GM23338 (cell line): ENCODE measurements around the gene MACF1. TPM values are rescaled to one million over a fixed set of nuclear protein-coding genes. Genes with fewer than 3 reads are reported as not detected.

Experiments
- ATAC-seq: fragments of 200-7000 bp; cut with Tn5 transposase; 3 replicates; pipeline ENCODE4 v1.9.1; 2020
- DNase-seq: peaks from one replicate; pipeline ENCODE4 v3.0.0-alpha.2; 2015; ENCODE audit warnings: low spot score
- H2AFZ ChIP-seq: fragments of 200-600 bp; sonication (generic); 2 replicates; pipeline ENCODE4 v1.8.0; 2016; ENCODE audit warnings: antibody characterized with exemption, mild to moderate bottlenecking, moderate library complexity
- H3F3A ChIP-seq: fragments of 200-600 bp; sonication (generic); replicated peaks from 2 replicates; pipeline ENCODE4 v1.8.0; 2017; ENCODE audit warnings: antibody characterized with exemption, mixed run types, low read depth
- H3K27ac ChIP-seq: fragments of 200-600 bp; sonication (generic); 2 replicates; pipeline ENCODE4 v1.6.1; 2016; ENCODE audit warnings: low read depth
- H3K27me3 ChIP-seq: fragments of 200-600 bp; sonication (generic); 2 replicates; pipeline ENCODE4 v1.8.0; 2016; ENCODE audit warnings: mild to moderate bottlenecking, mixed run types, moderate library complexity; ENCODE audit not compliant: insufficient read depth
- H3K36me3 ChIP-seq: fragments of 200-600 bp; sonication (generic); 2 replicates; pipeline ENCODE4 v1.8.0; 2016; ENCODE audit warnings: mild to moderate bottlenecking; ENCODE audit not compliant: insufficient read depth
- H3K4me1 ChIP-seq: fragments of 200-600 bp; sonication (generic); 2 replicates; pipeline ENCODE4 v1.8.0; 2016; ENCODE audit warnings: mild to moderate bottlenecking, moderate library complexity; ENCODE audit not compliant: insufficient read depth
- H3K4me2 ChIP-seq: fragments of 200-600 bp; sonication (generic); 2 replicates; pipeline ENCODE4 v1.7.1; 2017; ENCODE audit warnings: mixed run types
- H3K4me3 ChIP-seq: fragments of 200-600 bp; sonication (generic); 2 replicates; pipeline ENCODE4 v1.6.1; 2016; ENCODE audit warnings: mixed run types
- H3K79me2 ChIP-seq: fragments of 200-600 bp; sonication (generic); replicated peaks from 2 replicates; pipeline ENCODE4 v1.8.0; 2017; ENCODE audit warnings: mild to moderate bottlenecking; ENCODE audit not compliant: insufficient read depth
- H3K9me2 ChIP-seq: fragments of 200-600 bp; sonication (generic); 2 replicates; pipeline ENCODE4 v1.8.0; 2017; ENCODE audit not compliant: insufficient read depth
- H4K20me1 ChIP-seq: fragments of 200-600 bp; sonication (generic); replicated peaks from 2 replicates; pipeline ENCODE4 v1.8.0; 2017; ENCODE audit warnings: mild to moderate bottlenecking; ENCODE audit not compliant: insufficient read depth
- H3K27ac Mint-ChIP-seq: 2 replicates; pipeline ENCODE4 v1.8.0; 2020; ENCODE audit warnings: inconsistent platforms, mild to moderate bottlenecking, moderate library complexity, mixed read lengths
- H3K27me3 Mint-ChIP-seq: 3 replicates; pipeline ENCODE4 v1.8.0; 2022; ENCODE audit warnings: low read depth, mild to moderate bottlenecking, moderate library complexity, mixed read lengths, inconsistent platforms; ENCODE audit not compliant: insufficient read depth, poor library complexity
- H3K36me3 Mint-ChIP-seq: 3 replicates; pipeline ENCODE4 v1.8.0; 2021; ENCODE audit warnings: low read depth, mild to moderate bottlenecking, inconsistent platforms, moderate library complexity, mixed read lengths
- H3K4me1 Mint-ChIP-seq: 3 replicates; pipeline ENCODE4 v1.8.0; 2020; ENCODE audit warnings: mild to moderate bottlenecking, inconsistent platforms, mixed read lengths
- H3K4me3 Mint-ChIP-seq: 3 replicates; pipeline ENCODE4 v1.8.0; 2021; ENCODE audit warnings: moderate library complexity, mild to moderate bottlenecking, inconsistent platforms, mixed read lengths
- H3K9me3 Mint-ChIP-seq: 3 replicates; pipeline ENCODE4 v1.8.0; 2020; ENCODE audit warnings: moderate library complexity, mild to moderate bottlenecking, inconsistent platforms, mixed read lengths
- CREB1 ChIP-seq: fragments of 250-450 bp; sonication (Bioruptor Pico); IDR thresholded peaks from 2 replicates; pipeline ENCODE4 v1.5.0; 2020; ENCODE audit warnings: low read depth, mild to moderate bottlenecking, moderate library complexity
- EZH2 ChIP-seq: fragments of 200-600 bp; sonication (generic); IDR thresholded peaks from one replicate; pipeline ENCODE4 v1.8.0; 2017; ENCODE audit warnings: antibody characterized with exemption, mild to moderate bottlenecking, low read depth; ENCODE audit not compliant: unreplicated experiment
- EZH2phosphoT487 ChIP-seq: fragments of 200-600 bp; sonication (generic); IDR thresholded peaks from one replicate; pipeline ENCODE4 v1.8.1; 2018; ENCODE audit warnings: antibody characterized with exemption; ENCODE audit not compliant: unreplicated experiment
- JUNB ChIP-seq: IDR thresholded peaks from one replicate; pipeline ENCODE4 v1.6.1; 2016; ENCODE audit warnings: antibody characterized with exemption; ENCODE audit not compliant: unreplicated experiment
- NANOG ChIP-seq: IDR thresholded peaks from 2 replicates; pipeline ENCODE4 v1.6.1; 2016; ENCODE audit warnings: antibody characterized with exemption, borderline replicate concordance
- POLR2AphosphoS5 ChIP-seq: IDR thresholded peaks from 2 replicates; pipeline ENCODE4 v1.6.1; 2016; ENCODE audit warnings: antibody characterized with exemption, low read depth
- STAT1 ChIP-seq: IDR thresholded peaks from one replicate; pipeline ENCODE4 v1.6.1; 2016; ENCODE audit warnings: antibody characterized with exemption; ENCODE audit not compliant: unreplicated experiment
- ZNF114 ChIP-seq: fragments of 250-450 bp; sonication (Bioruptor Pico); IDR thresholded peaks from 2 replicates; pipeline ENCODE4 v1.5.0; 2020; ENCODE audit warnings: mild to moderate bottlenecking, moderate library complexity
- ZNF331 ChIP-seq: fragments of 250-450 bp; sonication (Bioruptor Pico); IDR thresholded peaks from 2 replicates; pipeline ENCODE4 v1.5.0; 2020; ENCODE audit warnings: low read depth, mild to moderate bottlenecking, moderate library complexity
- polyA plus RNA-seq: library from polyadenylated mRNA; unstranded; fragments of >200 nt; fragmentation: Nextera tagmentation; extraction: Ambion mirVana; gene quantifications from 2 replicates; pipeline ENCODE4 v1.2.1, GENCODE V29; 2016
- total RNA-seq: library from RNA; depleted of rRNA; stranded (reverse); fragments of >200 nt; shearing (Covaris generic); gene quantifications from 2 replicates; pipeline ENCODE4 v1.2.3, GENCODE V29; 2014
- TF ChIP-seq, protein P1 (sequence below): IDR thresholded peaks from one replicate; pipeline ENCODE4 v1.6.1; 2018; ENCODE audit warnings: antibody characterized with exemption; ENCODE audit not compliant: unreplicated experiment
- TF ChIP-seq, protein P2 (sequence below): fragments of 250-450 bp; sonication (Bioruptor Pico); IDR thresholded peaks from 2 replicates; pipeline ENCODE4 v1.5.0; 2020; ENCODE audit warnings: mild to moderate bottlenecking, moderate library complexity
- TF ChIP-seq, protein P3 (sequence below), 2 experiments: fragments of 200-600 bp in 1 of 2; sonication (generic) in 1 of 2; conservative IDR thresholded peaks; 2 replicates each; pipeline versions ENCODE4 v1.5.1 to v1.6.1; 2016 to 2017; ENCODE audit warnings: antibody characterized with exemption in 2 of 2, low read depth in 2 of 2, mild to moderate bottlenecking in 2 of 2, moderate library complexity in 1 of 2
- TF ChIP-seq, protein P4 (sequence below): IDR thresholded peaks from 2 replicates; pipeline ENCODE4 v1.6.1; 2016; ENCODE audit warnings: antibody characterized with exemption

MACF1 gene
- total and polyA plus RNA-seq, 2 experiments from 2014 or later, result 104 to 399 TPM

DNA sequence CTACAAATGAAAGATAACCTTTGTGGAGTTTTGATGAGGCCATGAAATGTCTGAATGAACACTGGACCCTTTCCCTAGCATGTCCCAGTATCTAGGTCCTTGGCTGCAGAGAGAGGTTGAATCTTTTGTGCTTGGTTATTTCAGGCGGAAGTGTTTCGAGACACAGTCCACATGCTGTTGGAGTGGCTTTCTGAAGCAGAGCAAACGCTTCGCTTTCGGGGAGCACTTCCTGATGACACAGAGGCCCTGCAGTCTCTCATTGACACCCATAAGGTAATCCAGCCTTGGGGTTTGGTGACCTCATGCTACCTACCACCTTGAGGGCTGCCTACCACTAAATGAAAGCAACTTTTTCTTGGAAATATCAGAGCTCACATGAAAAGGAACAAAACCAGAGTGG is 248.0 kb downstream of the MACF1 start:
- Mint-ChIP-seq H3K36me3 (peaks cover 100% of the 10 kb centered on the region), H3K27me3 (peaks cover 7% of the 10 kb centered on the region), H3K27ac (no peak overlapping the region), H3K9me3 (no peaks in the 10 kb centered on the region), H3K4me3 (no peak overlapping the region), H3K4me1 (no peaks in the 10 kb centered on the region)
- no peak for DNase-seq
- H2AFZ ChIP-seq, result no peak overlapping the region
- no peak for ATAC-seq
- H3K4me3 ChIP-seq, result no peak overlapping the region
- peaks cover 14% of the 10 kb centered on the region for H3F3A ChIP-seq
- no peaks in the 10 kb centered on the region for H3K9me2 ChIP-seq
- H3K27me3 ChIP-seq, result no peaks in the 10 kb centered on the region
- no peak overlapping the region for H3K4me2 ChIP-seq
- no peaks in the 10 kb centered on the region for H3K4me1 ChIP-seq
- no peak for TF ChIP-seq CREB1 (CRISPR knock-in tag)
- TF ChIP-seq EZH2phosphoT487, result no peak
- TF ChIP-seq, protein P1, sequence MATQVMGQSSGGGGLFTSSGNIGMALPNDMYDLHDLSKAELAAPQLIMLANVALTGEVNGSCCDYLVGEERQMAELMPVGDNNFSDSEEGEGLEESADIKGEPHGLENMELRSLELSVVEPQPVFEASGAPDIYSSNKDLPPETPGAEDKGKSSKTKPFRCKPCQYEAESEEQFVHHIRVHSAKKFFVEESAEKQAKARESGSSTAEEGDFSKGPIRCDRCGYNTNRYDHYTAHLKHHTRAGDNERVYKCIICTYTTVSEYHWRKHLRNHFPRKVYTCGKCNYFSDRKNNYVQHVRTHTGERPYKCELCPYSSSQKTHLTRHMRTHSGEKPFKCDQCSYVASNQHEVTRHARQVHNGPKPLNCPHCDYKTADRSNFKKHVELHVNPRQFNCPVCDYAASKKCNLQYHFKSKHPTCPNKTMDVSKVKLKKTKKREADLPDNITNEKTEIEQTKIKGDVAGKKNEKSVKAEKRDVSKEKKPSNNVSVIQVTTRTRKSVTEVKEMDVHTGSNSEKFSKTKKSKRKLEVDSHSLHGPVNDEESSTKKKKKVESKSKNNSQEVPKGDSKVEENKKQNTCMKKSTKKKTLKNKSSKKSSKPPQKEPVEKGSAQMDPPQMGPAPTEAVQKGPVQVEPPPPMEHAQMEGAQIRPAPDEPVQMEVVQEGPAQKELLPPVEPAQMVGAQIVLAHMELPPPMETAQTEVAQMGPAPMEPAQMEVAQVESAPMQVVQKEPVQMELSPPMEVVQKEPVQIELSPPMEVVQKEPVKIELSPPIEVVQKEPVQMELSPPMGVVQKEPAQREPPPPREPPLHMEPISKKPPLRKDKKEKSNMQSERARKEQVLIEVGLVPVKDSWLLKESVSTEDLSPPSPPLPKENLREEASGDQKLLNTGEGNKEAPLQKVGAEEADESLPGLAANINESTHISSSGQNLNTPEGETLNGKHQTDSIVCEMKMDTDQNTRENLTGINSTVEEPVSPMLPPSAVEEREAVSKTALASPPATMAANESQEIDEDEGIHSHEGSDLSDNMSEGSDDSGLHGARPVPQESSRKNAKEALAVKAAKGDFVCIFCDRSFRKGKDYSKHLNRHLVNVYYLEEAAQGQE, result no peak
- TF ChIP-seq EZH2, result no peak
- TF ChIP-seq, protein P2, sequence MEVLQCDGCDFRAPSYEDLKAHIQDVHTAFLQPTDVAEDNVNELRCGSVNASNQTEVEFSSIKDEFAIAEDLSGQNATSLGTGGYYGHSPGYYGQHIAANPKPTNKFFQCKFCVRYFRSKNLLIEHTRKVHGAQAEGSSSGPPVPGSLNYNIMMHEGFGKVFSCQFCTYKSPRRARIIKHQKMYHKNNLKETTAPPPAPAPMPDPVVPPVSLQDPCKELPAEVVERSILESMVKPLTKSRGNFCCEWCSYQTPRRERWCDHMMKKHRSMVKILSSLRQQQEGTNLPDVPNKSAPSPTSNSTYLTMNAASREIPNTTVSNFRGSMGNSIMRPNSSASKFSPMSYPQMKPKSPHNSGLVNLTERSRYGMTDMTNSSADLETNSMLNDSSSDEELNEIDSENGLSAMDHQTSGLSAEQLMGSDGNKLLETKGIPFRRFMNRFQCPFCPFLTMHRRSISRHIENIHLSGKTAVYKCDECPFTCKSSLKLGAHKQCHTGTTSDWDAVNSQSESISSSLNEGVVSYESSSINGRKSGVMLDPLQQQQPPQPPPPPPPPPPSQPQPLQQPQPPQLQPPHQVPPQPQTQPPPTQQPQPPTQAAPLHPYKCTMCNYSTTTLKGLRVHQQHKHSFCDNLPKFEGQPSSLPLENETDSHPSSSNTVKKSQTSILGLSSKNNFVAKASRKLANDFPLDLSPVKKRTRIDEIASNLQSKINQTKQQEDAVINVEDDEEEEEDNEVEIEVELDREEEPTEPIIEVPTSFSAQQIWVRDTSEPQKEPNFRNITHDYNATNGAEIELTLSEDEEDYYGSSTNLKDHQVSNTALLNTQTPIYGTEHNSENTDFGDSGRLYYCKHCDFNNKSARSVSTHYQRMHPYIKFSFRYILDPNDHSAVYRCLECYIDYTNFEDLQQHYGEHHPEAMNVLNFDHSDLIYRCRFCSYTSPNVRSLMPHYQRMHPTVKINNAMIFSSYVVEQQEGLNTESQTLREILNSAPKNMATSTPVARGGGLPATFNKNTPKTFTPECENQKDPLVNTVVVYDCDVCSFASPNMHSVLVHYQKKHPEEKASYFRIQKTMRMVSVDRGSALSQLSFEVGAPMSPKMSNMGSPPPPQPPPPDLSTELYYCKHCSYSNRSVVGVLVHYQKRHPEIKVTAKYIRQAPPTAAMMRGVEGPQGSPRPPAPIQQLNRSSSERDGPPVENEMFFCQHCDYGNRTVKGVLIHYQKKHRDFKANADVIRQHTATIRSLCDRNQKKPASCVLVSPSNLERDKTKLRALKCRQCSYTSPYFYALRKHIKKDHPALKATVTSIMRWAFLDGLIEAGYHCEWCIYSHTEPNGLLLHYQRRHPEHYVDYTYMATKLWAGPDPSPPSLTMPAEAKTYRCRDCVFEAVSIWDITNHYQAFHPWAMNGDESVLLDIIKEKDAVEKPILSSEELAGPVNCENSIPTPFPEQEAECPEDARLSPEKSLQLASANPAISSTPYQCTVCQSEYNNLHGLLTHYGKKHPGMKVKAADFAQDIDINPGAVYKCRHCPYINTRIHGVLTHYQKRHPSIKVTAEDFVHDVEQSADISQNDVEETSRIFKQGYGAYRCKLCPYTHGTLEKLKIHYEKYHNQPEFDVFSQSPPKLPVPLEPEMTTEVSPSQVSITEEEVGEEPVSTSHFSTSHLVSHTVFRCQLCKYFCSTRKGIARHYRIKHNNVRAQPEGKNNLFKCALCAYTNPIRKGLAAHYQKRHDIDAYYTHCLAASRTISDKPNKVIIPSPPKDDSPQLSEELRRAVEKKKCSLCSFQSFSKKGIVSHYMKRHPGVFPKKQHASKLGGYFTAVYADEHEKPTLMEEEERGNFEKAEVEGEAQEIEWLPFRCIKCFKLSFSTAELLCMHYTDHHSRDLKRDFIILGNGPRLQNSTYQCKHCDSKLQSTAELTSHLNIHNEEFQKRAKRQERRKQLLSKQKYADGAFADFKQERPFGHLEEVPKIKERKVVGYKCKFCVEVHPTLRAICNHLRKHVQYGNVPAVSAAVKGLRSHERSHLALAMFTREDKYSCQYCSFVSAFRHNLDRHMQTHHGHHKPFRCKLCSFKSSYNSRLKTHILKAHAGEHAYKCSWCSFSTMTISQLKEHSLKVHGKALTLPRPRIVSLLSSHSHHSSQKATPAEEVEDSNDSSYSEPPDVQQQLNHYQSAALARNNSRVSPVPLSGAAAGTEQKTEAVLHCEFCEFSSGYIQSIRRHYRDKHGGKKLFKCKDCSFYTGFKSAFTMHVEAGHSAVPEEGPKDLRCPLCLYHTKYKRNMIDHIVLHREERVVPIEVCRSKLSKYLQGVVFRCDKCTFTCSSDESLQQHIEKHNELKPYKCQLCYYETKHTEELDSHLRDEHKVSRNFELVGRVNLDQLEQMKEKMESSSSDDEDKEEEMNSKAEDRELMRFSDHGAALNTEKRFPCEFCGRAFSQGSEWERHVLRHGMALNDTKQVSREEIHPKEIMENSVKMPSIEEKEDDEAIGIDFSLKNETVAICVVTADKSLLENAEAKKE (CRISPR knock-in tag), result no peak
- TF ChIP-seq NANOG, result no peak
- TF ChIP-seq JUNB, result no peak
- TF ChIP-seq ZNF114 (CRISPR knock-in tag), result no peak
- no peak for TF ChIP-seq ZNF331 (CRISPR knock-in tag)
- TF ChIP-seq POLR2AphosphoS5, result no peak
- TF ChIP-seq, protein P3, sequence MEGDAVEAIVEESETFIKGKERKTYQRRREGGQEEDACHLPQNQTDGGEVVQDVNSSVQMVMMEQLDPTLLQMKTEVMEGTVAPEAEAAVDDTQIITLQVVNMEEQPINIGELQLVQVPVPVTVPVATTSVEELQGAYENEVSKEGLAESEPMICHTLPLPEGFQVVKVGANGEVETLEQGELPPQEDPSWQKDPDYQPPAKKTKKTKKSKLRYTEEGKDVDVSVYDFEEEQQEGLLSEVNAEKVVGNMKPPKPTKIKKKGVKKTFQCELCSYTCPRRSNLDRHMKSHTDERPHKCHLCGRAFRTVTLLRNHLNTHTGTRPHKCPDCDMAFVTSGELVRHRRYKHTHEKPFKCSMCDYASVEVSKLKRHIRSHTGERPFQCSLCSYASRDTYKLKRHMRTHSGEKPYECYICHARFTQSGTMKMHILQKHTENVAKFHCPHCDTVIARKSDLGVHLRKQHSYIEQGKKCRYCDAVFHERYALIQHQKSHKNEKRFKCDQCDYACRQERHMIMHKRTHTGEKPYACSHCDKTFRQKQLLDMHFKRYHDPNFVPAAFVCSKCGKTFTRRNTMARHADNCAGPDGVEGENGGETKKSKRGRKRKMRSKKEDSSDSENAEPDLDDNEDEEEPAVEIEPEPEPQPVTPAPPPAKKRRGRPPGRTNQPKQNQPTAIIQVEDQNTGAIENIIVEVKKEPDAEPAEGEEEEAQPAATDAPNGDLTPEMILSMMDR (conservative IDR thresholded peaks at IDR 0.05; ENCODE audit: low read depth in 2 of 2), result no peak
- TF ChIP-seq, protein P4, sequence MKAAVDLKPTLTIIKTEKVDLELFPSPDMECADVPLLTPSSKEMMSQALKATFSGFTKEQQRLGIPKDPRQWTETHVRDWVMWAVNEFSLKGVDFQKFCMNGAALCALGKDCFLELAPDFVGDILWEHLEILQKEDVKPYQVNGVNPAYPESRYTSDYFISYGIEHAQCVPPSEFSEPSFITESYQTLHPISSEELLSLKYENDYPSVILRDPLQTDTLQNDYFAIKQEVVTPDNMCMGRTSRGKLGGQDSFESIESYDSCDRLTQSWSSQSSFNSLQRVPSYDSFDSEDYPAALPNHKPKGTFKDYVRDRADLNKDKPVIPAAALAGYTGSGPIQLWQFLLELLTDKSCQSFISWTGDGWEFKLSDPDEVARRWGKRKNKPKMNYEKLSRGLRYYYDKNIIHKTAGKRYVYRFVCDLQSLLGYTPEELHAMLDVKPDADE, result no peak
- TF ChIP-seq STAT1, result no peak
- H4K20me1 ChIP-seq, result peaks cover 10% of the 10 kb centered on the region
- peaks cover 85% of the 10 kb centered on the region for H3K36me3 ChIP-seq
- no peak overlapping the region for H3K27ac ChIP-seq
- no peaks in the 10 kb centered on the region for H3K79me2 ChIP-seq
